Peyer's patch (tissue), 4 donors: ENCODE results near the gene ITFG2. TPM values are rescaled to one million over a fixed set of nuclear protein-coding genes. Genes with fewer than 3 reads are reported as not detected.

Experiments used
- DNase-seq, 3 donors: peaks; one replicate each; pipeline ENCODE4 v3.0.0-alpha.2; 2017 to 2019
- H3K27ac ChIP-seq, 4 donors: fragments of 200-600 bp; sonication (generic); one replicate each; pipeline ENCODE4 v1.5.1; 2016 to 2019
- H3K27me3 ChIP-seq, 2 donors: fragments of 200-600 bp; sonication (generic); one replicate each; pipeline ENCODE4 v1.5.1; 2019
- H3K36me3 ChIP-seq, 3 donors: fragments of 200-600 bp; sonication (generic); one replicate each; pipeline ENCODE4 v1.5.1; 2016 to 2019
- H3K4me1 ChIP-seq, 4 donors: fragments of 200-600 bp; sonication (generic); one replicate each; pipeline ENCODE4 v1.5.1; 2016 to 2019
- H3K4me3 ChIP-seq, 4 donors: fragments of 200-600 bp; sonication (generic); 1 replicate in 3 of 4; 2 replicates in 1 of 4; pipeline ENCODE4 v1.5.1; 2016 to 2019; ENCODE audit warnings: mild to moderate bottlenecking in 1 of 4
- H3K9me3 ChIP-seq, 4 donors: fragments of 200-600 bp; sonication (generic); one replicate each; pipeline ENCODE4 v1.5.1; 2016 to 2019; ENCODE audit warnings: mild to moderate bottlenecking in 1 of 4
- POLR2A ChIP-seq, 2 donors: fragments of 450-650 bp; IDR thresholded peaks; one replicate each; pipeline ENCODE4 v1.5.1; 2017; ENCODE audit warnings: antibody characterized with exemption in 2 of 2, mild to moderate bottlenecking in 2 of 2, moderate library complexity in 2 of 2
- total RNA-seq, 4 donors: library from RNA; depleted of rRNA; stranded (reverse); fragments of >200 nt; gene quantifications; one replicate each; pipeline ENCODE4 v1.1.0, GENCODE V29; 2016
- TF ChIP-seq, protein P1 (sequence below), 6 experiments: fragments of 450-650 bp in 4 of 6; fragments of 200-600 bp in 2 of 6; sonication (generic) in 1 of 6; IDR thresholded peaks; one replicate each; pipeline ENCODE4 v1.5.1; 2017 to 2019; ENCODE audit warnings: antibody characterized with exemption in 6 of 6, mild to moderate bottlenecking in 3 of 6, moderate library complexity in 1 of 6

ITFG2 gene
- total RNA-seq, 4 donors from 2014 or later: 50.8 to 119 (median 102) TPM

DNA sequence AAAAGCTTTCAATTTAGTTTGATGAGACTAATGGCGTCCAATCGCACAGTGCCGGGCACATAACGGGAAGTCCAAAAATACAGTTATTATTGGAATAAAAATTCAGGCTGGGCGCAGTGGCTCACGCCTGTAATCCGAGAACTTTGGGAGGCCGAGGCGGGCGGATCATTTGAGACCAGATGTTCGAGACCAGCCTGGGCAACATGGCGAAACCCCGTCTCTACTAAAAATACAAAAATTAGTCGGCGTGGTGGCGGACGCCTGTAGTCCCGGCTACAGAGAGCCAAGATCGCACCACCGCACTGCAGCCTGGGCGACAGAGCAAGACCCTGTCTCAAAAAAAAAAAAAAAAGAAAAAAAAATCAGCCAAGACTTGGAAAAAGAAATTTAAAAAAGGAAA, 18.9 kb upstream of the ITFG2 start:
- Histone ChIP-seq H3K4me1 (peaks cover 4 to 18% (median 8%) of the 10 kb centered on the region in 4 donors), H3K27me3 (no peaks in the 10 kb centered on the region), H3K27ac (peak overlapping the region in 1 of 4 donors; percentile 85), H3K9me3 (no peaks in the 10 kb centered on the region), H3K4me3 (no peak overlapping the region), H3K36me3 (peaks cover 0 to 11% (median 0%) of the 10 kb centered on the region in 3 donors)
- DNase-seq: no peak
- TF ChIP-seq POLR2A (IDR thresholded peaks at IDR 0.05): no peak
- TF ChIP-seq, protein P1, sequence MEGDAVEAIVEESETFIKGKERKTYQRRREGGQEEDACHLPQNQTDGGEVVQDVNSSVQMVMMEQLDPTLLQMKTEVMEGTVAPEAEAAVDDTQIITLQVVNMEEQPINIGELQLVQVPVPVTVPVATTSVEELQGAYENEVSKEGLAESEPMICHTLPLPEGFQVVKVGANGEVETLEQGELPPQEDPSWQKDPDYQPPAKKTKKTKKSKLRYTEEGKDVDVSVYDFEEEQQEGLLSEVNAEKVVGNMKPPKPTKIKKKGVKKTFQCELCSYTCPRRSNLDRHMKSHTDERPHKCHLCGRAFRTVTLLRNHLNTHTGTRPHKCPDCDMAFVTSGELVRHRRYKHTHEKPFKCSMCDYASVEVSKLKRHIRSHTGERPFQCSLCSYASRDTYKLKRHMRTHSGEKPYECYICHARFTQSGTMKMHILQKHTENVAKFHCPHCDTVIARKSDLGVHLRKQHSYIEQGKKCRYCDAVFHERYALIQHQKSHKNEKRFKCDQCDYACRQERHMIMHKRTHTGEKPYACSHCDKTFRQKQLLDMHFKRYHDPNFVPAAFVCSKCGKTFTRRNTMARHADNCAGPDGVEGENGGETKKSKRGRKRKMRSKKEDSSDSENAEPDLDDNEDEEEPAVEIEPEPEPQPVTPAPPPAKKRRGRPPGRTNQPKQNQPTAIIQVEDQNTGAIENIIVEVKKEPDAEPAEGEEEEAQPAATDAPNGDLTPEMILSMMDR (IDR thresholded peaks at IDR 0.05): no peak

DNA sequence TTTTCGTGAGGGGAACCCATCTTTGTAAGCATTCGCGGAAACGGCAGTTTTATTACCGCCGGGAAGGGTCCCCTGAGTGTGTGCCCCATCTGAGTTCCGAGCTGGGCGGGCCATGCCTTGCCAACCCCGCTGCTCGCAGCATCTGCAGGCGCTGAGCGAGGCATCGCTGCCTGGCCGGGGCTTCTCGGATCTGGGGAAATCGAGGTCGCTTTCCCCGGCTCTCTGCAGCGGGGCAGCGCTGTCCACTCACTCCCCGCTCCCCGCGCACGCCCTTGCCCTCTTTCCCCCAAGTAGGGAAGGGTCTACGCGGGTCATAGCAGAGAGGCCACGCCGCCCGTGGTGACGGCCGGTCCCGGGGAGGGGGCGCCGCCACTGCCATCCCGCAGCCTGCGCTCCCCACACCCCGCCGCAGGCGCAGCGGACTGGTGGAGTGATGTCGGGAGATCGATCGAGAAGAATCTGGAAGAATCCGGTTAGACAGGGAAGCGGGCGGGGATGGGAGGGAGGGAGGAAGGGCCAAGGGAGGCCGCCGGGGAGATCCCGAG, 18.2 kb upstream of the ITFG2 start:
- no peaks in the 10 kb centered on the region for H3K27me3 ChIP-seq

GRCh38 chr12:2794736-2795289, 17.7 kb upstream of the ITFG2 start, which contains the start of gene FKBP4:
TSS of gene FKBP4 (plus strand) at chr12:2794970. CDS start at chr12:2795140, 170 bp downstream.
- H3K36me3 ChIP-seq: peaks cover 0 to 24% (median 0%) of the 10 kb centered on the region in 3 donors
- peak; percentile 75 to 89 for TF ChIP-seq POLR2A (IDR thresholded peaks at IDR 0.05)
- TF ChIP-seq, protein P1 (IDR thresholded peaks at IDR 0.05): no peak
- peak; percentile 92 to 97 (median 94) for DNase-seq
- no peaks in the 10 kb centered on the region for H3K9me3 ChIP-seq
- H3K4me1 ChIP-seq: peaks cover 4 to 18% (median 8%) of the 10 kb centered on the region in 4 donors
- H3K27me3 ChIP-seq: no peaks in the 10 kb centered on the region
- H3K4me3 ChIP-seq: peak within 1 kb of the TSS; percentile 69 to 97 (median 82)
- H3K27ac ChIP-seq: peak within 1 kb of the TSS; percentile 76 to 91 (median 83)

More for the DNA sequence above, 18.2 kb upstream of the ITFG2 start:
- TF ChIP-seq, protein P1 (IDR thresholded peaks at IDR 0.05): no peak
- TF ChIP-seq POLR2A (IDR thresholded peaks at IDR 0.05): no peak
- Histone ChIP-seq H3K4me1 (peaks cover 4 to 18% (median 8%) of the 10 kb centered on the region in 4 donors), H3K9me3 (no peaks in the 10 kb centered on the region), H3K4me3 (peak overlapping the region; percentile 69 to 97 (median 82)), H3K36me3 (peaks cover 0 to 18% (median 0%) of the 10 kb centered on the region in 3 donors), H3K27ac (peak overlapping the region; percentile 60 to 91 (median 83))
- DNase-seq: peak in 2 of 3 donors; percentile 28 to 55

GRCh38 chr12:2795291-2796186, 16.9 kb upstream of the ITFG2 start:
- DNase-seq: peak; percentile 81 to 90 (median 88)
- Histone ChIP-seq H3K9me3 (no peaks in the 10 kb centered on the region), H3K4me3 (peak overlapping the region; percentile 69 to 97 (median 82)), H3K4me1 (peaks cover 4 to 18% (median 8%) of the 10 kb centered on the region in 4 donors), H3K27me3 (no peaks in the 10 kb centered on the region), H3K27ac (peak overlapping the region; percentile 76 to 91 (median 83)), H3K36me3 (peaks cover 0 to 31% (median 0%) of the 10 kb centered on the region in 3 donors)
- peak; percentile 36 to 43 for TF ChIP-seq POLR2A (IDR thresholded peaks at IDR 0.05)
- TF ChIP-seq, protein P1 (IDR thresholded peaks at IDR 0.05): peak in 1 of 6 experiments; percentile 7

GRCh38 chr12:2796187-2796666, 16.2 kb upstream of the ITFG2 start:
- Histone ChIP-seq H3K36me3 (peaks cover 0 to 38% (median 0%) of the 10 kb centered on the region in 3 donors), H3K9me3 (no peaks in the 10 kb centered on the region), H3K4me1 (peaks cover 4 to 18% (median 8%) of the 10 kb centered on the region in 4 donors), H3K27ac (peak overlapping the region; percentile 76 to 91 (median 83)), H3K27me3 (no peaks in the 10 kb centered on the region), H3K4me3 (peak overlapping the region; percentile 69 to 97 (median 82))
- no peak for TF ChIP-seq POLR2A (IDR thresholded peaks at IDR 0.05)
- TF ChIP-seq, protein P1 (IDR thresholded peaks at IDR 0.05): peak in 2 of 6 experiments; percentile 15
- no peak for DNase-seq
